Measurements from ENCODE around the gene HOXB7. TPM values are rescaled to one million over a fixed set of nuclear protein-coding genes. Genes with fewer than 3 reads are reported as not detected.

HOXB7 gene
- total and polyA plus RNA-seq, 2 of the 13 experiments (the other 11 are each of a cell fraction or from before 2014, with no cell fraction given): 0.04 TPM; not detected in 1

GRCh38 chr17:48636177-48637018, 25.6 kb upstream of the HOXB7 start (continued):
- TF ChIP-seq, protein P1, sequence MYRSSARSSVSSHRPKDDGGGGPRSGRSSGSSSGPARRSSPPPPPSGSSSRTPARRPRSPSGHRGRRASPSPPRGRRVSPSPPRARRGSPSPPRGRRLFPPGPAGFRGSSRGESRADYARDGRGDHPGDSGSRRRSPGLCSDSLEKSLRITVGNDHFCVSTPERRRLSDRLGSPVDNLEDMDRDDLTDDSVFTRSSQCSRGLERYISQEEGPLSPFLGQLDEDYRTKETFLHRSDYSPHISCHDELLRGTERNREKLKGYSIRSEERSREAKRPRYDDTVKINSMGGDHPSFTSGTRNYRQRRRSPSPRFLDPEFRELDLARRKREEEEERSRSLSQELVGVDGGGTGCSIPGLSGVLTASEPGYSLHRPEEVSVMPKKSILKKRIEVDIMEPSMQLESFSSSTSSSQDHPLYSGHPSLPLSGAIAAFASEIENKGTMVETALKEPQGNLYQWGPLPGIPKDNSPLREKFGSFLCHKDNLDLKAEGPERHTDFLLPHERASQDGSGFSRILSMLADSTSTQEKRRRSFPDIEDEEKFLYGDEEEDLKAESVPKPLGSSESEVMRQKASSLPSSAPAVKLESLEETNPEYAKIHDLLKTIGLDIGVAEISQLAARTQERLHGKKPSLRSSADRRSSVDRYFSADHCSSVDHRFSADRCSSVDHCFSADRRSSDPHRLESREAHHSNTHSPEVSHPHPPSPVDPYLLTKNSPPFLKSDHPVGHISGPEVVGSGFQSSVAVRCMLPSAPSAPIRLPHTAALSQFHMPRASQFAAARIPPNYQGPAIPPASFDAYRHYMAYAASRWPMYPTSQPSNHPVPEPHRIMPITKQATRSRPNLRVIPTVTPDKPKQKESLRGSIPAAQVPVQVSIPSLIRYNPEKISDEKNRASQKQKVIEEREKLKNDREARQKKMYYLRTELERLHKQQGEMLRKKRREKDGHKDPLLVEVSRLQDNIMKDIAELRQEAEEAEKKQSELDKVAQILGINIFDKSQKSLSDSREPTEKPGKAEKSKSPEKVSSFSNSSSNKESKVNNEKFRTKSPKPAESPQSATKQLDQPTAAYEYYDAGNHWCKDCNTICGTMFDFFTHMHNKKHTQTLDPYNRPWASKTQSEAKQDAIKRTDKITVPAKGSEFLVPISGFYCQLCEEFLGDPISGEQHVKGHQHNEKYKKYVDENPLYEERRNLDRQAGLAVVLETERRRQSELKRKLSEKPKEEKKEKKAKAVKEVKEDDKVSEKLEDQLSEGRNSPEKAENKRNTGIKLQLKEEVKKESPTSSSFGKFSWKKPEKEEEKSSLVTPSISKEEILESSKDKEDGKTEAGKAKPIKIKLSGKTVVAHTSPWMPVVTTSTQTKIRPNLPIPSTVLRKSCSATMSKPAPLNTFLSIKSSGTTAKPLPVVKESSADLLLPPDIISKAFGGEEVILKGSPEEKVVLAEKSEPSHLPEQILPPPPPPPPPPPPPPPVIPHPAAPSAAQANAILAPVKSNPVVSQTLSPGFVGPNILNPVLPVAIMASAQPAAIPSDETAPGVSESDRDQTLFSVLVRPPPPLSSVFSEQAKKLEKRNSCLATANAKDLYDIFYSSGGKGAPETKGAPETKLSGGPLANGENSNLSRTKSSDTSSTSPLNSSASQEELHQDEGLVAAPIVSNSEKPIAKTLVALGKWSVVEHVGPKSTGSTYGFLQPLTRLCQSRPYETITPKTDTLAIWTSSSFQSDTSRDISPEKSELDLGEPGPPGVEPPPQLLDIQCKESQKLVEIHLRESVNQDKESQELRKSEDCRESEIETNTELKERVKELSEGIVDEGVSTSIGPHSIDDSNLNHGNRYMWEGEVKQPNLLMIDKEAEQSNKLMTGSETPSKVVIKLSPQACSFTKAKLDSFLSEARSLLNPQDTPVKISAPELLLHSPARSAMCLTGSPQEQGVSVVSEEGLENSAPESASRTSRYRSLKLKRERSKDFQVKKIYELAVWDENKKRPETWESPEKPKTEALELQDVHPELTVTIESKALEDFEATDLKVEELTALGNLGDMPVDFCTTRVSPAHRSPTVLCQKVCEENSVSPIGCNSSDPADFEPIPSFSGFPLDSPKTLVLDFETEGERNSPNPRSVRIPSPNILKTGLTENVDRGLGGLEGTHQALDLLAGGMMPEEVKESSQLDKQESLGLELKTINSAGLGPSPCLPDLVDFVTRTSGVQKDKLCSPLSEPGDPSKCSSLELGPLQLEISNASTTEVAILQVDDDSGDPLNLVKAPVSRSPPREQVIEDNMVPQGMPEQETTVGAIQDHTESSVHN (CRISPR knock-in tag; IDR thresholded peaks at IDR 0.05): 0 out of 2 replicates have a peak, but pooled peaks have one; percentile 18
- TF ChIP-seq ZNF563 (CRISPR knock-in tag; IDR thresholded peaks at IDR 0.05) (no peak), ZNF432 (CRISPR knock-in tag; IDR thresholded peaks at IDR 0.05; ENCODE audit: borderline replicate concordance) (no peak), ZNF33B (CRISPR knock-in tag; IDR thresholded peaks at IDR 0.05) (no peak), ZNF232 (CRISPR knock-in tag; IDR thresholded peaks at IDR 0.05; ENCODE audit: borderline replicate concordance) (no peak), MXD4 (CRISPR knock-in tag; IDR thresholded peaks at IDR 0.05) (no peak)
- TF ChIP-seq, protein P2, sequence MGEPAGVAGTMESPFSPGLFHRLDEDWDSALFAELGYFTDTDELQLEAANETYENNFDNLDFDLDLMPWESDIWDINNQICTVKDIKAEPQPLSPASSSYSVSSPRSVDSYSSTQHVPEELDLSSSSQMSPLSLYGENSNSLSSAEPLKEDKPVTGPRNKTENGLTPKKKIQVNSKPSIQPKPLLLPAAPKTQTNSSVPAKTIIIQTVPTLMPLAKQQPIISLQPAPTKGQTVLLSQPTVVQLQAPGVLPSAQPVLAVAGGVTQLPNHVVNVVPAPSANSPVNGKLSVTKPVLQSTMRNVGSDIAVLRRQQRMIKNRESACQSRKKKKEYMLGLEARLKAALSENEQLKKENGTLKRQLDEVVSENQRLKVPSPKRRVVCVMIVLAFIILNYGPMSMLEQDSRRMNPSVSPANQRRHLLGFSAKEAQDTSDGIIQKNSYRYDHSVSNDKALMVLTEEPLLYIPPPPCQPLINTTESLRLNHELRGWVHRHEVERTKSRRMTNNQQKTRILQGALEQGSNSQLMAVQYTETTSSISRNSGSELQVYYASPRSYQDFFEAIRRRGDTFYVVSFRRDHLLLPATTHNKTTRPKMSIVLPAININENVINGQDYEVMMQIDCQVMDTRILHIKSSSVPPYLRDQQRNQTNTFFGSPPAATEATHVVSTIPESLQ (CRISPR knock-in tag; conservative IDR thresholded peaks at IDR 0.05): no peak

All from HepG2 (cell line).